Left lung (tissue), 14 donors: ENCODE measurements around the gene CARD8. TPM values are rescaled to one million over a fixed set of nuclear protein-coding genes. Genes with fewer than 3 reads are reported as not detected.

Experiments
- ATAC-seq: fragments of 200-7000 bp; cut with Tn5 transposase; one replicate; pipeline ENCODE4 v1.9.1; 2020; ENCODE audit warnings: moderate library complexity
- DNase-seq, 4 donors: peaks; one replicate each; pipeline ENCODE4 v3.0.0-alpha.2; 2013 to 2020
- H3K27ac ChIP-seq, 2 donors: fragments of 200-600 bp; sonication (generic) in 1 of 2; one replicate each; pipeline versions ENCODE4 v1.5.0 to v1.8.0; 2020 to 2021
- H3K27me3 ChIP-seq, 2 donors: fragments of 200-600 bp; sonication (generic) in 1 of 2; one replicate each; pipeline versions ENCODE4 v1.5.0 to v1.8.0; 2020 to 2021
- H3K36me3 ChIP-seq, 2 donors: fragments of 200-600 bp; sonication (generic) in 1 of 2; one replicate each; pipeline versions ENCODE4 v1.5.0 to v1.8.0; 2020 to 2021
- H3K4me1 ChIP-seq, 2 donors: fragments of 200-600 bp; one replicate each; pipeline ENCODE4 v1.8.0; 2021
- H3K4me3 ChIP-seq, 2 donors: fragments of 200-600 bp; sonication (generic) in 1 of 2; one replicate each; pipeline versions ENCODE4 v1.5.0 to v1.8.0; 2020 to 2021; ENCODE audit warnings: mild to moderate bottlenecking in 1 of 2
- H3K9me3 ChIP-seq, 2 donors: fragments of 200-600 bp; sonication (generic) in 1 of 2; one replicate each; pipeline versions ENCODE4 v1.5.0 to v1.8.0; 2020 to 2021
- CTCF ChIP-seq, 2 donors: fragments of 200-600 bp; sonication (generic) in 1 of 2; IDR thresholded peaks; one replicate each; pipeline versions ENCODE4 v1.5.0 to v1.8.0; 2021; ENCODE audit warnings: antibody characterized with exemption in 2 of 2
- intact Hi-C, 2 donors: fragments of 100-400 bp; cut with DNase I; formaldehyde crosslinking; loops; one replicate each; pipeline versions ENCODE4 v1.11.2 to v1.14.2; 2022
- long read RNA-seq, 12 donors: library from polyadenylated mRNA in 2 of 12; unstranded in 2 of 12; transcript quantifications; one replicate each; pipeline ENCODE4 v2.0.0 and lab custom pipeline, GENCODE V29; 2019 to 2026
- polyA plus RNA-seq, 6 donors: library from polyadenylated mRNA; unstranded; fragments of 120-200 nt; gene quantifications; one replicate each; pipeline ENCODE4 v1.2.1, GENCODE V29; 2013; ENCODE audit not compliant: insufficient read length in 6 of 6
- total RNA-seq, 2 donors: library from RNA; stranded (reverse); fragmentation: NEBNext Ultra II Directional; extraction: Animal tissue kit (Norgen Biotek cat#: 25700); gene quantifications; one replicate each; pipeline ENCODE4 v1.2.1, GENCODE V29; 2021
- donor health status: DM: no; HTN: yes; CAD: no.
- donor health status: DM: no; HTN: no; CAD: no.

The CARD8 gene
- total RNA-seq, result 10 to 100 TPM; 51.3 to 92.3 TPM
- 10 to 100 TPM; 70.3 to 92.3 (median 83.0) TPM for polyA plus RNA-seq
- long read RNA-seq, donor 1, full-length matches to known transcripts, result 2 of 8 reads
- long read RNA-seq, donor 1, partial matches to known transcripts, result 6 of 8 reads
- long read RNA-seq, donor 1, other reads (novel, unspliced or antisense), result 0 of 8 reads
- long read RNA-seq, donor 2, partial matches to known transcripts, result 26 of 27 reads
- long read RNA-seq, donor 2, other reads (novel, unspliced or antisense), result 0 of 27 reads
- long read RNA-seq, donor 3, partial matches to known transcripts, result 0 of 1 reads
- long read RNA-seq, donor 3, other reads (novel, unspliced or antisense), result 0 of 1 reads
- long read RNA-seq, donor 4, partial matches to known transcripts, result 0 of 6 reads
- long read RNA-seq, donor 4, other reads (novel, unspliced or antisense), result 4 of 6 reads
- long read RNA-seq, donor 5, full-length matches to known transcripts, result 4 of 9 reads
- long read RNA-seq, donor 5, partial matches to known transcripts, result 5 of 9 reads
- long read RNA-seq, donor 5, other reads (novel, unspliced or antisense), result 0 of 9 reads
- long read RNA-seq, donor 6, full-length matches to known transcripts, result 4 of 4 reads
- long read RNA-seq, donor 6, partial matches to known transcripts, result 0 of 4 reads
- long read RNA-seq, donor 6, other reads (novel, unspliced or antisense), result 0 of 4 reads
- long read RNA-seq, donor 7, result 0 reads
- long read RNA-seq, donor 8, partial matches to known transcripts, result 62 of 64 reads
- long read RNA-seq, donor 8, other reads (novel, unspliced or antisense), result 0 of 64 reads
- long read RNA-seq, donor 9, result 0 reads
- long read RNA-seq, donor 10, partial matches to known transcripts, result 1 of 2 reads
- long read RNA-seq, donor 10, other reads (novel, unspliced or antisense), result 0 of 2 reads
- long read RNA-seq, donor 11, result 0 reads
- long read RNA-seq, donor 12, partial matches to known transcripts, result 5 of 5 reads
- long read RNA-seq, donor 12, other reads (novel, unspliced or antisense), result 0 of 5 reads

GRCh38 chr19:48255376-48256303 is at the start of gene CARD8:
Gene CARD8, minus strand, starts transcription at chr19:48255912. Its CDS starts 14,892 bp downstream, at chr19:48241020.
- TF ChIP-seq CTCF (IDR thresholded peaks at IDR 0.05), result no peak

GRCh38 chr19:48303866-48304265 is 48.2 kb upstream of the CARD8 start:
- H3K36me3 ChIP-seq, result no peaks in the 10 kb centered on the region
- TF ChIP-seq CTCF (IDR thresholded peaks at IDR 0.05), result no peak
- H3K4me3 ChIP-seq, result no peak overlapping the region
- no peaks in the 10 kb centered on the region for H3K9me3 ChIP-seq
- DNase-seq (no peak), ATAC-seq (no peak)
- no peak overlapping the region for H3K27ac ChIP-seq
- intact Hi-C loops, result no loop called here
- no peaks in the 10 kb centered on the region for H3K27me3 ChIP-seq
- no peaks in the 10 kb centered on the region for H3K4me1 ChIP-seq

More at GRCh38 chr19:48255376-48256303, at the start of gene CARD8:
- Histone ChIP-seq H3K9me3 (no peaks in the 10 kb centered on the region), H3K4me3 (peak within 1 kb of the TSS; percentile 53 to 55), H3K27me3 (no peaks in the 10 kb centered on the region), H3K36me3 (no peaks in the 10 kb centered on the region), H3K27ac (peak within 1 kb of the TSS; percentile 96 to 98), H3K4me1 (peaks cover 15 to 70% of the 10 kb centered on the region in 2 donors)
- intact Hi-C loops, result no loop called here
- ATAC-seq (peak; percentile 93), DNase-seq (peak; percentile 84 to 90 (median 88))

- Histone ChIP-seq H3K9me3 (no peaks in the 10 kb centered on the region), H3K4me3 (no peak overlapping the region), H3K27me3 (no peaks in the 10 kb centered on the region), H3K27ac (no peak overlapping the region), H3K4me1 (no peaks in the 10 kb centered on the region), H3K36me3 (no peaks in the 10 kb centered on the region)
- TF ChIP-seq CTCF (IDR thresholded peaks at IDR 0.05), result no peak
- ATAC-seq, result no peak
- intact Hi-C loops, result no loop called here
- DNase-seq, result no peak
Measured at GRCh38 chr19:48303367-48303766, 47.7 kb upstream of the CARD8 start.

GRCh38 chr19:48302600-48302959 is 46.9 kb upstream of the CARD8 start:
- no peak for TF ChIP-seq CTCF (IDR thresholded peaks at IDR 0.05)
- ATAC-seq, result no peak
- Histone ChIP-seq H3K27ac (no peak overlapping the region), H3K27me3 (no peaks in the 10 kb centered on the region), H3K36me3 (no peaks in the 10 kb centered on the region), H3K4me3 (no peak overlapping the region), H3K9me3 (no peaks in the 10 kb centered on the region), H3K4me1 (no peaks in the 10 kb centered on the region)
- intact Hi-C loops, result no loop called here
- no peak for DNase-seq
